ENCODE data around the gene AP2B1. TPM values are rescaled to one million over a fixed set of nuclear protein-coding genes. Genes with fewer than 3 reads are reported as not detected.
A peak's percentile ranks its signal among the peaks of the same experiment; 100 is the strongest.

Gene AP2B1
- total and polyA plus RNA-seq, 9 of the 15 experiments (the other 6 are each of a cell fraction or from before 2014, with no cell fraction given) = 60.1 to 287 (median 105) TPM

GRCh38 chr17:35743626-35744328 is 156.7 kb downstream of the AP2B1 start (continued):
- TF ChIP-seq CLOCK (CRISPR knock-in tag; IDR thresholded peaks at IDR 0.05; ENCODE audit: borderline replicate concordance) (no peak), NCOA4 (IDR thresholded peaks at IDR 0.05; ENCODE audit: partially characterized antibody) (no peak), FOXK2 (conservative IDR thresholded peaks at IDR 0.05 in 1 of 2, IDR thresholded peaks at IDR 0.05 in 1 of 2; ENCODE audit: low read depth in 2 of 2) (no peak), POU5F1 (IDR thresholded peaks at IDR 0.05; ENCODE audit: borderline replicate concordance, low read depth, low read length, partially characterized antibody) (no peak), TAF7 (tag; IDR thresholded peaks at IDR 0.05) (no peak), PRMT5 (CRISPR knock-in tag; IDR thresholded peaks at IDR 0.05) (0 out of 2 replicates have a peak, but pooled peaks have one; percentile 64), NCOA2 (IDR thresholded peaks at IDR 0.05; ENCODE audit: partially characterized antibody in 2 of 2) (no peak), HNRNPLL (IDR thresholded peaks at IDR 0.05; ENCODE audit: low read depth, low read length, poor library complexity, severe bottlenecking) (no peak), NCOA1 (IDR thresholded peaks at IDR 0.05; ENCODE audit: low read depth) (no peak), U2AF2 (optimal IDR thresholded peaks at IDR 0.05; ENCODE audit: low read depth, low read length) (no peak), SP2 (IDR thresholded peaks at IDR 0.05; ENCODE audit: extremely low read depth, low read depth, low read length, poor library complexity, severe bottlenecking) (no peak), GTF2E2 (tag; IDR thresholded peaks at IDR 0.05) (no peak), THRA (IDR thresholded peaks at IDR 0.05) (no peak), NFATC3 (IDR thresholded peaks at IDR 0.05) (no peak)
- TF ChIP-seq, protein P1, sequence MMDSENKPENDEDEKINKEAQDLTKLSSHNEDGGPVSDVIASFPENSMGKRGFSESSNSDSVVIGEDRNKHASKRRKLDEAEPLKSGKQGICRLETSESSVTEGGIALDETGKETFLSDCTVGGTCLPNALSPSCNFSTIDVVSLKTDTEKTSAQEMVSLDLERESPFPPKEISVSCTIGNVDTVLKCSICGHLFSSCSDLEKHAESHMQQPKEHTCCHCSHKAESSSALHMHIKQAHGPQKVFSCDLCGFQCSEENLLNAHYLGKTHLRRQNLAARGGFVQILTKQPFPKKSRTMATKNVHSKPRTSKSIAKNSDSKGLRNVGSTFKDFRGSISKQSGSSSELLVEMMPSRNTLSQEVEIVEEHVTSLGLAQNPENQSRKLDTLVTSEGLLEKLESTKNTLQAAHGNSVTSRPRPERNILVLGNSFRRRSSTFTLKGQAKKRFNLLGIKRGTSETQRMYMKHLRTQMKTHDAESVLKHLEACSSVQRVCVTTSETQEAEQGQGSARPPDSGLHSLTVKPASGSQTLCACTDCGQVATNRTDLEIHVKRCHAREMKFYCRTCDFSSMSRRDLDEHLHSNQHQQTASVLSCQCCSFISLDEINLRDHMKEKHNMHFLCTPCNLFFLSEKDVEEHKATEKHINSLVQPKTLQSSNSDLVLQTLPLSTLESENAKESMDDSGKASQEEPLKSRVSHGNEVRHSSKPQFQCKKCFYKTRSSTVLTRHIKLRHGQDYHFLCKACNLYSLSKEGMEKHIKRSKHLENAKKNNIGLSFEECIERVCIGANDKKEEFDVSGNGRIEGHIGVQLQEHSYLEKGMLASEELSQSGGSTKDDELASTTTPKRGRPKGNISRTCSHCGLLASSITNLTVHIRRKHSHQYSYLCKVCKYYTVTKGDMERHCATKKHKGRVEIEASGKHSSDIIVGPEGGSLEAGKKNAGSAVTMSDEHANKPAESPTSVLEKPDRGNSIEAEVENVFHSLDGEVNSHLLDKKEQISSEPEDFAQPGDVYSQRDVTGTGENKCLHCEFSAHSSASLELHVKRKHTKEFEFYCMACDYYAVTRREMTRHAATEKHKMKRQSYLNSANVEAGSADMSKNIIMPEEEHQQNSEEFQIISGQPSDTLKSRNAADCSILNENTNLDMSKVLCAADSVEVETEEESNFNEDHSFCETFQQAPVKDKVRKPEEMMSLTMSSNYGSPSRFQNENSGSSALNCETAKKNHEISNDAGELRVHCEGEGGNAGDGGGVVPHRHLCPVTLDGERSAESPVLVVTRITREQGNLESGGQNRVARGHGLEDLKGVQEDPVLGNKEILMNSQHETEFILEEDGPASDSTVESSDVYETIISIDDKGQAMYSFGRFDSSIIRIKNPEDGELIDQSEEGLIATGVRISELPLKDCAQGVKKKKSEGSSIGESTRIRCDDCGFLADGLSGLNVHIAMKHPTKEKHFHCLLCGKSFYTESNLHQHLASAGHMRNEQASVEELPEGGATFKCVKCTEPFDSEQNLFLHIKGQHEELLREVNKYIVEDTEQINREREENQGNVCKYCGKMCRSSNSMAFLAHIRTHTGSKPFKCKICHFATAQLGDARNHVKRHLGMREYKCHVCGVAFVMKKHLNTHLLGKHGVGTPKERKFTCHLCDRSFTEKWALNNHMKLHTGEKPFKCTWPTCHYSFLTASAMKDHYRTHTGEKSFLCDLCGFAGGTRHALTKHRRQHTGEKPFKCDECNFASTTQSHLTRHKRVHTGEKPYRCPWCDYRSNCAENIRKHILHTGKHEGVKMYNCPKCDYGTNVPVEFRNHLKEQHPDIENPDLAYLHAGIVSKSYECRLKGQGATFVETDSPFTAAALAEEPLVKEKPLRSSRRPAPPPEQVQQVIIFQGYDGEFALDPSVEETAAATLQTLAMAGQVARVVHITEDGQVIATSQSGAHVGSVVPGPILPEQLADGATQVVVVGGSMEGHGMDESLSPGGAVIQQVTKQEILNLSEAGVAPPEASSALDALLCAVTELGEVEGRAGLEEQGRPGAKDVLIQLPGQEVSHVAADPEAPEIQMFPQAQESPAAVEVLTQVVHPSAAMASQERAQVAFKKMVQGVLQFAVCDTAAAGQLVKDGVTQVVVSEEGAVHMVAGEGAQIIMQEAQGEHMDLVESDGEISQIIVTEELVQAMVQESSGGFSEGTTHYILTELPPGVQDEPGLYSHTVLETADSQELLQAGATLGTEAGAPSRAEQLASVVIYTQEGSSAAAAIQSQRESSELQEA (IDR thresholded peaks at IDR 0.05; ENCODE audit: low read depth) = no peak

All from K562 (cell line).